ENCODE data around the gene GPR61.

The GPR61 gene

GRCh38 chr1:109538827-109539555 lies 681 bp upstream of the GPR61 start:
- no peaks in the 10 kb centered on the region for H3F3A ChIP-seq (ENCODE audit: insufficient read depth, low read length)
- H3K36me3 ChIP-seq (ENCODE audit: insufficient read depth, low read length), result no peaks in the 10 kb centered on the region
- no peaks in the 10 kb centered on the region; the same call in none of the 2 replicates for H3K27me3 ChIP-seq (ENCODE audit: insufficient read depth, low read length)
- no peaks in the 10 kb centered on the region for H4K20me1 ChIP-seq (ENCODE audit: insufficient read depth, low read length)
- H3K4me3 ChIP-seq (ENCODE audit: low read depth, low read length, poor library complexity, severe bottlenecking), result no peak overlapping the region
- H3K27ac ChIP-seq (ENCODE audit: low read depth, low read length, poor library complexity, severe bottlenecking), result no peak overlapping the region
- no peak overlapping the region for H3K9ac ChIP-seq (ENCODE audit: low read length)
- no peaks in the 10 kb centered on the region for H3K9me2 ChIP-seq (ENCODE audit: low read depth, low read length)
- no peaks in the 10 kb centered on the region for H3K9me3 ChIP-seq (ENCODE audit: low read length)
- H3K79me2 ChIP-seq (ENCODE audit: insufficient read depth, low read length), result no peaks in the 10 kb centered on the region
- no peak overlapping the region for H2AFZ ChIP-seq (ENCODE audit: low read length)
- no peaks in the 10 kb centered on the region for H3K4me1 ChIP-seq (ENCODE audit: insufficient read depth, low read length, severe bottlenecking)
- TF ChIP-seq, protein P1, sequence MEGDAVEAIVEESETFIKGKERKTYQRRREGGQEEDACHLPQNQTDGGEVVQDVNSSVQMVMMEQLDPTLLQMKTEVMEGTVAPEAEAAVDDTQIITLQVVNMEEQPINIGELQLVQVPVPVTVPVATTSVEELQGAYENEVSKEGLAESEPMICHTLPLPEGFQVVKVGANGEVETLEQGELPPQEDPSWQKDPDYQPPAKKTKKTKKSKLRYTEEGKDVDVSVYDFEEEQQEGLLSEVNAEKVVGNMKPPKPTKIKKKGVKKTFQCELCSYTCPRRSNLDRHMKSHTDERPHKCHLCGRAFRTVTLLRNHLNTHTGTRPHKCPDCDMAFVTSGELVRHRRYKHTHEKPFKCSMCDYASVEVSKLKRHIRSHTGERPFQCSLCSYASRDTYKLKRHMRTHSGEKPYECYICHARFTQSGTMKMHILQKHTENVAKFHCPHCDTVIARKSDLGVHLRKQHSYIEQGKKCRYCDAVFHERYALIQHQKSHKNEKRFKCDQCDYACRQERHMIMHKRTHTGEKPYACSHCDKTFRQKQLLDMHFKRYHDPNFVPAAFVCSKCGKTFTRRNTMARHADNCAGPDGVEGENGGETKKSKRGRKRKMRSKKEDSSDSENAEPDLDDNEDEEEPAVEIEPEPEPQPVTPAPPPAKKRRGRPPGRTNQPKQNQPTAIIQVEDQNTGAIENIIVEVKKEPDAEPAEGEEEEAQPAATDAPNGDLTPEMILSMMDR (IDR thresholded peaks at IDR 0.05; ENCODE audit: low read length), result no peak
- TF ChIP-seq EZH2 (IDR thresholded peaks at IDR 0.05; ENCODE audit: borderline replicate concordance, low read length), result no peak
- no peak overlapping the region for H3K4me2 ChIP-seq (ENCODE audit: low read length)

DNA sequence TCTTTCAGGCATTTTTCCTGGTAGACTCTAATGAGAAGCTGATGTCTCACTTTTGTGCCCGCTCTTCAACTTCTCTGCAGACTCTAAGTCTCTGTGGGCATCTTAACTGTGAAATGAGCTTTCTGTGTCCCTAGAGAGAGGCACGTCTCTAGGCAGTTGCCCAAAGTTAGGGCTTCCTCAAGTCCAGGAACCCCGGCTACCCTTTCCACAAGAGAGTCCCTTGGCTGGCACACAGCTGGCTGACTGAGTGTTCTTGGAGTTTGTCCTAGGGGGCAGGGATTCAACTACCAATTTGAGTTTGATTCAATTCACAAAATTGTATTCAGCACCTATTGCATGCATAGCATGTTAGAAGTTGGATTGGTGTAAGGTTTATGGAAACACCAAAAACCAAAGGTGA lies 1.4 kb downstream of the GPR61 start:
- H3K9me2 ChIP-seq (ENCODE audit: low read depth, low read length), result no peaks in the 10 kb centered on the region
- H3K79me2 ChIP-seq (ENCODE audit: insufficient read depth, low read length), result no peaks in the 10 kb centered on the region
- no peaks in the 10 kb centered on the region for H3K36me3 ChIP-seq (ENCODE audit: insufficient read depth, low read length)
- no peak overlapping the region for H3K9ac ChIP-seq (ENCODE audit: low read length)
- TF ChIP-seq, protein P1 (IDR thresholded peaks at IDR 0.05; ENCODE audit: low read length), result no peak
- TF ChIP-seq EZH2 (IDR thresholded peaks at IDR 0.05; ENCODE audit: borderline replicate concordance, low read length), result no peak
- H3K27ac ChIP-seq (ENCODE audit: low read depth, low read length, poor library complexity, severe bottlenecking), result no peak overlapping the region
- no peaks in the 10 kb centered on the region; the same call in none of the 2 replicates for H3K27me3 ChIP-seq (ENCODE audit: insufficient read depth, low read length)
- H4K20me1 ChIP-seq (ENCODE audit: insufficient read depth, low read length), result no peaks in the 10 kb centered on the region
- no peak overlapping the region for H3K4me2 ChIP-seq (ENCODE audit: low read length)
- H3F3A ChIP-seq (ENCODE audit: insufficient read depth, low read length), result no peaks in the 10 kb centered on the region
- H3K4me1 ChIP-seq (ENCODE audit: insufficient read depth, low read length, severe bottlenecking), result peaks cover 2% of the 10 kb centered on the region
- H3K4me3 ChIP-seq (ENCODE audit: low read depth, low read length, poor library complexity, severe bottlenecking), result no peak overlapping the region
- H3K9me3 ChIP-seq (ENCODE audit: low read length), result no peaks in the 10 kb centered on the region
- no peak overlapping the region for H2AFZ ChIP-seq (ENCODE audit: low read length)

- H3K4me3 ChIP-seq (ENCODE audit: low read depth, low read length, poor library complexity, severe bottlenecking), result no peak overlapping the region
- H2AFZ ChIP-seq (ENCODE audit: low read length), result no peak overlapping the region
- no peaks in the 10 kb centered on the region; the same call in none of the 2 replicates for H3K27me3 ChIP-seq (ENCODE audit: insufficient read depth, low read length)
- no peak overlapping the region for H3K27ac ChIP-seq (ENCODE audit: low read depth, low read length, poor library complexity, severe bottlenecking)
- no peaks in the 10 kb centered on the region for H3K9me2 ChIP-seq (ENCODE audit: low read depth, low read length)
- no peak overlapping the region for H3K4me2 ChIP-seq (ENCODE audit: low read length)
- H3K9ac ChIP-seq (ENCODE audit: low read length), result no peak overlapping the region
- TF ChIP-seq EZH2 (IDR thresholded peaks at IDR 0.05; ENCODE audit: borderline replicate concordance, low read length), result no peak
- TF ChIP-seq, protein P1 (IDR thresholded peaks at IDR 0.05; ENCODE audit: low read length), result no peak
- H3K9me3 ChIP-seq (ENCODE audit: low read length), result no peaks in the 10 kb centered on the region
- H4K20me1 ChIP-seq (ENCODE audit: insufficient read depth, low read length), result no peaks in the 10 kb centered on the region
- peaks cover 17% of the 10 kb centered on the region for H3K4me1 ChIP-seq (ENCODE audit: insufficient read depth, low read length, severe bottlenecking)
- H3F3A ChIP-seq (ENCODE audit: insufficient read depth, low read length), result no peaks in the 10 kb centered on the region
- no peaks in the 10 kb centered on the region for H3K36me3 ChIP-seq (ENCODE audit: insufficient read depth, low read length)
- H3K79me2 ChIP-seq (ENCODE audit: insufficient read depth, low read length), result no peaks in the 10 kb centered on the region
Observed at GRCh38 chr1:109542657-109543056, 3.0 kb downstream of the GPR61 start.
